Left ventricle myocardium inferior (tissue), 1 donor: ENCODE results near the gene GRIK1. TPM values are rescaled to one million over a fixed set of nuclear protein-coding genes. Genes with fewer than 3 reads are reported as not detected.

Experiments used
- DNase-seq: peaks from one replicate; pipeline ENCODE4 v3.0.0-alpha.2; 2020
- H3K27ac ChIP-seq: fragments of 200-600 bp; replicated peaks from 2 replicates; pipeline ENCODE4 v1.8.0; 2021
- H3K27me3 ChIP-seq: fragments of 200-600 bp; 2 replicates; pipeline ENCODE4 v1.8.0; 2021; ENCODE audit warnings: low read depth
- H3K36me3 ChIP-seq: fragments of 200-600 bp; 2 replicates; pipeline ENCODE4 v1.8.0; 2021
- H3K4me1 ChIP-seq: fragments of 200-600 bp; 2 replicates; pipeline ENCODE4 v1.8.0; 2021
- H3K4me3 ChIP-seq: fragments of 200-600 bp; 2 replicates; pipeline ENCODE4 v1.8.0; 2021; ENCODE audit warnings: mild to moderate bottlenecking, moderate library complexity
- H3K9me3 ChIP-seq: fragments of 200-600 bp; replicated peaks from 2 replicates; pipeline ENCODE4 v1.8.0; 2021
- CTCF ChIP-seq: fragments of 200-600 bp; IDR thresholded peaks from 2 replicates; pipeline ENCODE4 v1.8.0; 2021; ENCODE audit warnings: antibody characterized with exemption, mild to moderate bottlenecking, borderline replicate concordance
- intact Hi-C: fragments of 100-400 bp; cut with micrococcal nuclease; formaldehyde crosslinking; loops from one replicate; pipeline ENCODE4 v1.11.0; 2022
- total RNA-seq: library from RNA; stranded (reverse); fragmentation: NEBNext Ultra II Directional; extraction: Animal tissue kit (Norgen Biotek cat#: 25700); gene quantifications from one replicate; pipeline ENCODE4 v1.2.1, GENCODE V29; 2021
- donor health status: DM: no; HTN: yes; CAD: no; lungs with severe emphysema.

Gene GRIK1
- total RNA-seq, 1 donor from 2014 or later: not detected

GRCh38 chr21:29626801-29627470, 312.9 kb downstream of the GRIK1 start:
- Histone ChIP-seq H3K27ac (no peak overlapping the region), H3K36me3 (no peaks in the 10 kb centered on the region), H3K4me3 (no peak overlapping the region), H3K27me3 (no peaks in the 10 kb centered on the region), H3K4me1 (no peaks in the 10 kb centered on the region), H3K9me3 (no peaks in the 10 kb centered on the region)
- TF ChIP-seq CTCF: no peak
- intact Hi-C loops: no loop called here
- DNase-seq: no peak

GRCh38 chr21:29625990-29626389, 313.8 kb downstream of the GRIK1 start:
- Histone ChIP-seq H3K27me3 (no peaks in the 10 kb centered on the region), H3K27ac (no peak overlapping the region), H3K4me3 (no peak overlapping the region), H3K9me3 (no peaks in the 10 kb centered on the region), H3K4me1 (no peaks in the 10 kb centered on the region), H3K36me3 (no peaks in the 10 kb centered on the region)
- no peak for TF ChIP-seq CTCF
- no peak for DNase-seq
- intact Hi-C loops: no loop called here

- DNase-seq: no peak
- Histone ChIP-seq H3K9me3 (no peaks in the 10 kb centered on the region), H3K27me3 (no peaks in the 10 kb centered on the region), H3K4me1 (no peaks in the 10 kb centered on the region), H3K27ac (no peak overlapping the region), H3K36me3 (no peaks in the 10 kb centered on the region), H3K4me3 (no peak overlapping the region)
- intact Hi-C loops: no loop called here
- TF ChIP-seq CTCF: no peak
Observed at GRCh38 chr21:29624776-29625175, 315.0 kb downstream of the GRIK1 start.

- Histone ChIP-seq H3K36me3 (no peaks in the 10 kb centered on the region), H3K27ac (no peak overlapping the region), H3K27me3 (no peaks in the 10 kb centered on the region), H3K4me1 (no peaks in the 10 kb centered on the region), H3K4me3 (no peak overlapping the region), H3K9me3 (no peaks in the 10 kb centered on the region)
- intact Hi-C loops: no loop called here
- no peak for TF ChIP-seq CTCF
- DNase-seq: no peak
Observed at GRCh38 chr21:29621525-29621924, 318.3 kb downstream of the GRIK1 start.

- H3K27ac ChIP-seq: no peak overlapping the region
- no peaks in the 10 kb centered on the region for H3K4me1 ChIP-seq
- H3K4me3 ChIP-seq: no peak overlapping the region
- TF ChIP-seq CTCF: no peak
- no peak for DNase-seq
- no peaks in the 10 kb centered on the region for H3K36me3 ChIP-seq
- H3K27me3 ChIP-seq: no peaks in the 10 kb centered on the region
- H3K9me3 ChIP-seq: no peaks in the 10 kb centered on the region
- intact Hi-C loops: no loop called here
Observed at GRCh38 chr21:29616209-29616751, 323.5 kb downstream of the GRIK1 start.
